Stimulated activated memory B cell treated with anti-CD40 and anti-IgM and Interleukin-4, amounts not matched to agents 10 μg/mL and 1 μg/mL and 100 μg/mL, for 72 hours (primary cell): Measurements from ENCODE around the gene ARFGEF2.

Experiments used
- ATAC-seq: fragments of 150-1000 bp; cut with Tn5 transposase; 2 replicates; pipeline ENCODE4 v1.10.0; 2021
- H3K27ac Mint-ChIP-seq: one replicate; pipeline ENCODE4 v1.8.0; 2022; ENCODE audit warnings: mild to moderate bottlenecking, mixed read lengths
- H3K27me3 Mint-ChIP-seq: one replicate; pipeline ENCODE4 v1.8.0; 2022; ENCODE audit warnings: mixed read lengths
- H3K36me3 Mint-ChIP-seq: one replicate; pipeline ENCODE4 v1.8.0; 2022; ENCODE audit warnings: mixed read lengths
- H3K4me1 Mint-ChIP-seq: one replicate; pipeline ENCODE4 v1.8.0; 2022; ENCODE audit warnings: mixed read lengths
- H3K4me3 Mint-ChIP-seq: one replicate; pipeline ENCODE4 v1.8.0; 2022; ENCODE audit warnings: mild to moderate bottlenecking, moderate library complexity, mixed read lengths
- H3K9me3 Mint-ChIP-seq: one replicate; pipeline ENCODE4 v1.8.0; 2022; ENCODE audit warnings: mixed read lengths

The ARFGEF2 gene

GRCh38 chr20:48949304-48950170, 28.0 kb downstream of the ARFGEF2 start:
- ATAC-seq, result no peak
- Mint-ChIP-seq H3K9me3 (no peaks in the 10 kb centered on the region), H3K36me3 (peaks cover 40% of the 10 kb centered on the region), H3K4me3 (no peak overlapping the region), H3K27ac (no peak overlapping the region), H3K4me1 (no peaks in the 10 kb centered on the region), H3K27me3 (no peaks in the 10 kb centered on the region)

GRCh38 chr20:48951041-48951440, 29.5 kb downstream of the ARFGEF2 start:
- no peak for ATAC-seq
- no peaks in the 10 kb centered on the region for H3K27me3 Mint-ChIP-seq
- peaks cover 52% of the 10 kb centered on the region for H3K36me3 Mint-ChIP-seq
- H3K4me1 Mint-ChIP-seq, result no peaks in the 10 kb centered on the region
- H3K9me3 Mint-ChIP-seq, result no peaks in the 10 kb centered on the region
- H3K4me3 Mint-ChIP-seq, result no peak overlapping the region
- no peak overlapping the region for H3K27ac Mint-ChIP-seq

- peaks cover 58% of the 10 kb centered on the region for H3K36me3 Mint-ChIP-seq
- H3K4me1 Mint-ChIP-seq, result no peaks in the 10 kb centered on the region
- H3K27ac Mint-ChIP-seq, result no peak overlapping the region
- no peak overlapping the region for H3K4me3 Mint-ChIP-seq
- no peak for ATAC-seq
- no peaks in the 10 kb centered on the region for H3K9me3 Mint-ChIP-seq
- no peaks in the 10 kb centered on the region for H3K27me3 Mint-ChIP-seq
Measured at GRCh38 chr20:48951646-48952045, 30.1 kb downstream of the ARFGEF2 start.

GRCh38 chr20:48952656-48953055, 31.1 kb downstream of the ARFGEF2 start:
- H3K4me1 Mint-ChIP-seq, result no peaks in the 10 kb centered on the region

GRCh38 chr20:48953653-48954052, 32.1 kb downstream of the ARFGEF2 start:
- no peak for ATAC-seq
- H3K9me3 Mint-ChIP-seq, result no peaks in the 10 kb centered on the region
- H3K36me3 Mint-ChIP-seq, result peaks cover 70% of the 10 kb centered on the region
- H3K4me3 Mint-ChIP-seq, result no peak overlapping the region
- no peak overlapping the region for H3K27ac Mint-ChIP-seq
- no peaks in the 10 kb centered on the region for H3K27me3 Mint-ChIP-seq
- H3K4me1 Mint-ChIP-seq, result no peaks in the 10 kb centered on the region

More at GRCh38 chr20:48952656-48953055, 31.1 kb downstream of the ARFGEF2 start:
- no peaks in the 10 kb centered on the region for H3K27me3 Mint-ChIP-seq
- no peak overlapping the region for H3K4me3 Mint-ChIP-seq
- no peak for ATAC-seq
- peaks cover 67% of the 10 kb centered on the region for H3K36me3 Mint-ChIP-seq
- no peaks in the 10 kb centered on the region for H3K9me3 Mint-ChIP-seq
- no peak overlapping the region for H3K27ac Mint-ChIP-seq

DNA sequence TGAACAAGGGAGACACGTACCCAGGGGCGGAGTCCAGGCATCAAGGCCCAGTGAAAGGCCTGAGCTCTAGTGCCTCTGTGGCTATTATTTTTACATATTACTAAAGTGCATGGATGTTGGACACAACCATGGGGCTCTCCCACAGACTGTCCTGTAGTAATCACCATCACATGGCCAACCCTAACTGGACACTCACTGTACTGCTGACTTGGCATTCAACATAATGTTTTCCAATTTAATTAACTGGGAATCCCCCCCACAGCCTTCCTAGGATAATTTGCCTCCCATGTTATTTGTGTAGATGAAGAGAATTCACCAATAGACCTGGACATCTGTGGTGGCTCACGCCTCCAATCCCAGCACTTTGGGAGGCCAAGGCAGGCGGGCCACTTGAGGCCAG, 34.5 kb downstream of the ARFGEF2 start:
- Mint-ChIP-seq H3K9me3 (no peaks in the 10 kb centered on the region), H3K27me3 (no peaks in the 10 kb centered on the region), H3K4me1 (no peaks in the 10 kb centered on the region), H3K4me3 (no peak overlapping the region), H3K27ac (no peak overlapping the region), H3K36me3 (peaks cover 75% of the 10 kb centered on the region)
- ATAC-seq, result no peak

DNA sequence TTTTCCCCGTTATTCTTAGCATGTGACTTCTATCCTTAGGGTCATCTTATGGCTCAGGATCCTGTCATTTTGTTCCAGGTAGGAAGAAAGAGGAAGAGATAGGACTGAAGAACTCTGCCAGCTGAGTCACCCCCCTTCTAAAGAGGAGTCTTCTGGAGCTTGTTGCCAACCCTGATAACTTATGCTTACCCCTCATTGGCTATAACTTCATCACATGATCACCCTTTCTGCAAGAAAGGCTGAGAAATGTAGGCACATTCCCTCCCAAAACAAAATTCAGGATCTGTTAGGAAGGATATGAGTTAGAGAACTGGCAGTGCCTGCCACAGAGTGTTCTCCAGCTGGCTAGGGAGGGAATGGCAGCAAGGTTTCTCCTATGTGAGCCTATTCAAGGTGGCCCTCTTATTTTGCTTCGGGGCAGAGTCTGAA, 35.6 kb downstream of the ARFGEF2 start:
- H3K36me3 Mint-ChIP-seq, result peaks cover 65% of the 10 kb centered on the region
- H3K27ac Mint-ChIP-seq, result no peak overlapping the region
- H3K27me3 Mint-ChIP-seq, result no peaks in the 10 kb centered on the region
- H3K4me1 Mint-ChIP-seq, result no peaks in the 10 kb centered on the region
- ATAC-seq, result no peak
- no peaks in the 10 kb centered on the region for H3K9me3 Mint-ChIP-seq
- H3K4me3 Mint-ChIP-seq, result no peak overlapping the region

DNA sequence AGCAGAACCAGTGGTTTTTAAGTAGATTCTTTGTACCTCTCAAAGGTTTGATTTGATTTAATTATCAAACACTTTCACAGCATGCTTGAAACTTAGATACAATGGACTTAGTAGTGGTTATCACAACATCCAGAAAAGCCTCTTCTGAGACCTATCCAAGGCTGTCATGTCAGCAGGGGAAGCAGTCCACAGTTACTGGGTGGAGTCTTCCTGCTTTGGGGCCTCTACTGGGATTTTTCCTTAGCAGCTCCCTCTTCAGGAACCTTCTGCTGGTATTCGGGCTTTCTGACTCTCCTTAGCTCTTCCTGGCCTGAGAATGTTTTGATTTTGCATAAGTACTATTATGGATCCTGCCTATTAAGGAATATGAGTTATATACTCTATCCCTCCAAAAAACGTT, 36.0 kb downstream of the ARFGEF2 start:
- H3K4me1 Mint-ChIP-seq, result no peaks in the 10 kb centered on the region
- H3K9me3 Mint-ChIP-seq, result no peaks in the 10 kb centered on the region
- no peak overlapping the region for H3K27ac Mint-ChIP-seq
- no peak overlapping the region for H3K4me3 Mint-ChIP-seq
- H3K36me3 Mint-ChIP-seq, result peaks cover 65% of the 10 kb centered on the region
- no peaks in the 10 kb centered on the region for H3K27me3 Mint-ChIP-seq
- ATAC-seq, result no peak

GRCh38 chr20:48958743-48959142, 37.2 kb downstream of the ARFGEF2 start:
- H3K4me1 Mint-ChIP-seq, result no peaks in the 10 kb centered on the region
- no peaks in the 10 kb centered on the region for H3K9me3 Mint-ChIP-seq
- H3K36me3 Mint-ChIP-seq, result peaks cover 67% of the 10 kb centered on the region
- H3K27me3 Mint-ChIP-seq, result no peaks in the 10 kb centered on the region
- no peak overlapping the region for H3K4me3 Mint-ChIP-seq
- H3K27ac Mint-ChIP-seq, result no peak overlapping the region
- ATAC-seq, result no peak

- H3K36me3 Mint-ChIP-seq, result peaks cover 60% of the 10 kb centered on the region
- H3K4me1 Mint-ChIP-seq, result no peaks in the 10 kb centered on the region
- H3K9me3 Mint-ChIP-seq, result no peaks in the 10 kb centered on the region
- H3K27ac Mint-ChIP-seq, result no peak overlapping the region
- no peak for ATAC-seq
- H3K27me3 Mint-ChIP-seq, result no peaks in the 10 kb centered on the region
- no peak overlapping the region for H3K4me3 Mint-ChIP-seq
Measured at GRCh38 chr20:48959899-48960550, 38.5 kb downstream of the ARFGEF2 start.

DNA sequence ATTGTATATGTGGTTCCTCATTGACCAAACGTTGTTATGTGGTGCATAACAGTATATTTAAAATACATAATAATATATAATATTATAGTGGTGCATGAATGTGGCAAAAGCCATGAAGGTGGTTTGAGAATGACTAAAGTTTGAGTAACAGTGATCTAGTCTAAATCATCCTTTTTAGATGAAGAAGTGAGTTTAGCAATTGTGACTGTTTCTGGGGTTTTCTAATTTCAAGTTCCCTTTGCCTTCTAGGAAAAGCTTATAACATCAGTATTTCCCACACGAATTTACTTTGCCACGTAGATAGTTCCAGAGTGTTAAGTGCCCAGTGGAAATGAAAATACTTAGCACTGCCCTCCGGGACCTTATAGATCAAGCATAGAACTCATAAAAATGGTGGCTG, 40.9 kb downstream of the ARFGEF2 start:
- ATAC-seq, result no peak
- H3K4me1 Mint-ChIP-seq, result no peaks in the 10 kb centered on the region
- H3K4me3 Mint-ChIP-seq, result no peak overlapping the region
- no peak overlapping the region for H3K27ac Mint-ChIP-seq
- H3K27me3 Mint-ChIP-seq, result no peaks in the 10 kb centered on the region
- peaks cover 55% of the 10 kb centered on the region for H3K36me3 Mint-ChIP-seq
- H3K9me3 Mint-ChIP-seq, result no peaks in the 10 kb centered on the region

GRCh38 chr20:48962976-48963771, 41.7 kb downstream of the ARFGEF2 start:
- H3K9me3 Mint-ChIP-seq, result no peaks in the 10 kb centered on the region
- H3K36me3 Mint-ChIP-seq, result peaks cover 55% of the 10 kb centered on the region
- H3K27me3 Mint-ChIP-seq, result no peaks in the 10 kb centered on the region
- H3K4me3 Mint-ChIP-seq, result no peak overlapping the region
- no peak overlapping the region for H3K27ac Mint-ChIP-seq
- ATAC-seq, result no peak
- no peaks in the 10 kb centered on the region for H3K4me1 Mint-ChIP-seq

DNA sequence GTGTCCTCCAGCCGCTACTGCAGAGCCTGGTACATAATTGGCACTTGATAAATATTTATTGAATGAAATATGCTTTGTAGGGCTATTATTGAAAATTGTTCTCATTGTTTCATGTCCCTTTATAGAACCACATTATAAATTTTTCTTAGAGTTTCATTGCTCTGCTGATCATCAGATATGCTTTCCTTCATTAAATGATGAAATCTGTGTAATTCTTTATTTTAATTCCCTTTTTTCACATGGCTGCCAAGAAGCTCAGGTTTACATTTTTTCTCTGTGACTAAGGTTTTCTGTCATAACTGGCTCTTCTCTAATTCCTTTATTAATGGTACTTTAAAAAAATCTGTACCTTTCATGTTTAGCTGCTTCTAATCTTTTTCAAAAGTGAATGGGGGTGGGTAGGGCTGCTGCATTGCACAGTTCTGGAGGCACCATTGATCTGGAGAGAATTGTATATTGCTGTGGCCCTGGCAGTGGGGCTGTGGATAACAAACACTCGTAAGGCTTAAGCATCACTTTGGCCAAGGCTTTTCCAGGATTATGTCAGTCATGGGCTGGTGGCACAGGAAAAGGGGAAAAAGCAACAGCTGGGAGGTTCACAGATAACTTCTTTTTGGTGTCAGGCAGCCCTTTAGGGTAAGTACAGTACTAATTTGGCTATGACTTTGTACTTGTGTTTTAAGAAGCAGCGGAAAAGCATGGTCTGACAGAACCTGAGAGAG, 43.8 kb downstream of the ARFGEF2 start:
- Mint-ChIP-seq H3K4me1 (no peaks in the 10 kb centered on the region), H3K36me3 (peaks cover 58% of the 10 kb centered on the region), H3K9me3 (no peaks in the 10 kb centered on the region), H3K27me3 (no peaks in the 10 kb centered on the region), H3K27ac (no peak overlapping the region), H3K4me3 (no peak overlapping the region)
- ATAC-seq, result no peak

DNA sequence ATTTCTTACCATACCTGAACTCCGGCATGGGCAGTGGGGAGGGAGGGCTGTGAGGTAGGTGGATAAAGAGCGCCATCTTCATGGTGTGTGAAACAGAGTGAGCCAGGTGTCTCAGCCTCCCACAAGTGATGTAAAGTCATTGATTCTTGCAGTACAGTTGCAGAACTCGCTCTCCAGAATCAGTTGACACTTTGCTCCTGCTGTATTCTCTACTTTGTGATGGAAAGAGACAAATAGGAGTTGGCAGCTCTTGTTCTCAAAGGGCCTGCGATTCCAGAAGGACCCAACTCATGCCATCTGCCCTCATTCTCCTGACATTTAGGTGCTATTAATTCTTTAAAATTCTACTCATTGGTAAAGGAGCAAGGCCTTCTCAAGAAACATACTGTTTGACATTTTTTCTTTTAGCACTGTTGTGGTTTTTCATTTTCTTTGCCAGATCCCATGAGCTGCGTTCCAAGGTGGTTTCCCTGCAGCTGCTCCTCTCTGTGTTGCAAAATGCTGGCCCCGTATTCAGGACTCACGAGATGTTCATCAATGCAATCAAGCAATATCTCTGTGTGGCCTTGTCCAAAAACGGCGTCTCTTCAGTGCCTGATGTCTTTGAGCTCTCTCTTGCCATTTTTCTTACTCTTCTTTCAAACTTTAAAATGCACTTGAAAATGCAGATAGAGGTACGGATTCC, 49.3 kb downstream of the ARFGEF2 start:
- ATAC-seq, result no peak
- Mint-ChIP-seq H3K9me3 (no peaks in the 10 kb centered on the region), H3K36me3 (peaks cover 65% of the 10 kb centered on the region), H3K4me3 (no peak overlapping the region), H3K27ac (no peak overlapping the region), H3K4me1 (no peaks in the 10 kb centered on the region), H3K27me3 (no peaks in the 10 kb centered on the region)
